SK-N-SH (cell line): ENCODE results near the gene MUC20.

Experiments used
- CTCF ChIP-seq: fragments of 200-600 bp; sonication (generic); IDR thresholded peaks from 2 replicates; pipeline ENCODE4 v1.6.1; 2017; ENCODE audit warnings: antibody characterized with exemption, mild to moderate bottlenecking, moderate library complexity
- EP300 ChIP-seq, 2 experiments: IDR thresholded peaks; 2 replicates each; pipeline versions ENCODE4 v1.4.0 to v1.6.1; 2012; ENCODE audit warnings: borderline replicate concordance in 1 of 2, low read depth in 1 of 2, low read length in 1 of 2
- JUND ChIP-seq: IDR thresholded peaks from 2 replicates; pipeline ENCODE4 v1.4.0; 2012
- MAX ChIP-seq: IDR thresholded peaks from 2 replicates; pipeline ENCODE4 v1.4.0; 2012; ENCODE audit warnings: low read depth
- RFX5 ChIP-seq: IDR thresholded peaks from 2 replicates; pipeline ENCODE4 v1.6.1; 2012; ENCODE audit warnings: mild to moderate bottlenecking, improper control_type of control experiment, low read length
- SMC3 ChIP-seq: IDR thresholded peaks from 2 replicates; pipeline ENCODE4 v1.6.1; 2012; ENCODE audit warnings: low read depth, low read length, improper control_type of control experiment
- TAF1 ChIP-seq: IDR thresholded peaks from 2 replicates; pipeline ENCODE4 v1.6.1; 2012; ENCODE audit warnings: low read depth, mild to moderate bottlenecking, low read length, moderate library complexity, borderline replicate concordance
- USF2 ChIP-seq: fragments of 150-350 bp; IDR thresholded peaks from 2 replicates; pipeline ENCODE4 v1.6.1; 2017; ENCODE audit warnings: antibody characterized with exemption, low read length, low read depth, borderline replicate concordance
- YY1 ChIP-seq: IDR thresholded peaks from 2 replicates; pipeline ENCODE4 v1.4.0; 2012; ENCODE audit warnings: low read depth, mild to moderate bottlenecking

GRCh38 chr3:195700319-195700718, 20.5 kb upstream of the MUC20 start:
- no peak for TF ChIP-seq CTCF
- TF ChIP-seq JUND = no peak
- no peak for TF ChIP-seq RFX5
- no peak for TF ChIP-seq TAF1
- no peak for TF ChIP-seq YY1
- TF ChIP-seq USF2 = no peak
- TF ChIP-seq SMC3 = no peak
- TF ChIP-seq MAX = no peak
- no peak for TF ChIP-seq EP300 (IDR thresholded peaks at IDR 0.05; ENCODE audit: borderline replicate concordance in 1 of 2, low read depth in 1 of 2, low read length in 1 of 2)
